C4-2B (cell line): ENCODE data around the gene RPS6KA4.

Source experiments
- ZFX ChIP-seq: fragments of 450-650 bp; IDR thresholded peaks from 2 replicates; pipeline ENCODE4 v1.6.1; 2017
- TF ChIP-seq, protein P1 (sequence below): fragments of 450-650 bp; conservative IDR thresholded peaks from 2 replicates; pipeline ENCODE4 v1.5.1; 2017; ENCODE audit warnings: mild to moderate bottlenecking

- TF ChIP-seq, protein P1, sequence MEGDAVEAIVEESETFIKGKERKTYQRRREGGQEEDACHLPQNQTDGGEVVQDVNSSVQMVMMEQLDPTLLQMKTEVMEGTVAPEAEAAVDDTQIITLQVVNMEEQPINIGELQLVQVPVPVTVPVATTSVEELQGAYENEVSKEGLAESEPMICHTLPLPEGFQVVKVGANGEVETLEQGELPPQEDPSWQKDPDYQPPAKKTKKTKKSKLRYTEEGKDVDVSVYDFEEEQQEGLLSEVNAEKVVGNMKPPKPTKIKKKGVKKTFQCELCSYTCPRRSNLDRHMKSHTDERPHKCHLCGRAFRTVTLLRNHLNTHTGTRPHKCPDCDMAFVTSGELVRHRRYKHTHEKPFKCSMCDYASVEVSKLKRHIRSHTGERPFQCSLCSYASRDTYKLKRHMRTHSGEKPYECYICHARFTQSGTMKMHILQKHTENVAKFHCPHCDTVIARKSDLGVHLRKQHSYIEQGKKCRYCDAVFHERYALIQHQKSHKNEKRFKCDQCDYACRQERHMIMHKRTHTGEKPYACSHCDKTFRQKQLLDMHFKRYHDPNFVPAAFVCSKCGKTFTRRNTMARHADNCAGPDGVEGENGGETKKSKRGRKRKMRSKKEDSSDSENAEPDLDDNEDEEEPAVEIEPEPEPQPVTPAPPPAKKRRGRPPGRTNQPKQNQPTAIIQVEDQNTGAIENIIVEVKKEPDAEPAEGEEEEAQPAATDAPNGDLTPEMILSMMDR = no peak
- TF ChIP-seq ZFX = no peak
Measured at GRCh38 chr11:64409707-64410403, 50.9 kb downstream of the RPS6KA4 start.
